K562 (cell line): Measurements from ENCODE around the gene MTO1. TPM values are rescaled to one million over a fixed set of nuclear protein-coding genes. Genes with fewer than 3 reads are reported as not detected.

Source experiments
- AFF1 ChIP-seq, 2 experiments: fragments of 450-650 bp; IDR thresholded peaks; 2 replicates each; pipeline ENCODE4 v1.6.1; 2018; ENCODE audit warnings: mild to moderate bottlenecking in 2 of 2, low read depth in 1 of 2; ENCODE audit not compliant: partially characterized antibody in 2 of 2
- ARNT ChIP-seq, 2 experiments: fragments of 450-650 bp; IDR thresholded peaks; 2 replicates each; pipeline ENCODE4 v1.6.1; 2016; ENCODE audit warnings: mild to moderate bottlenecking in 1 of 2
- EP300 ChIP-seq: IDR thresholded peaks from 2 replicates; pipeline ENCODE4 v1.6.1; 2012; ENCODE audit warnings: low read length, improper control_type of control experiment
- FOXK2 ChIP-seq, 2 experiments: fragments of 450-650 bp; IDR thresholded peaks in 1 of 2; conservative IDR thresholded peaks in 1 of 2; 2 replicates each; pipeline ENCODE4 v1.6.1; 2016; ENCODE audit warnings: low read depth in 2 of 2, mild to moderate bottlenecking in 1 of 2
- FUS ChIP-seq: fragments of 200-400 bp; formaldehyde crosslinking; optimal IDR thresholded peaks from 2 replicates; pipeline ENCODE3; 2017; ENCODE audit warnings: low read depth, low read length
- HDAC2 ChIP-seq: fragments of 450-650 bp; IDR thresholded peaks from 2 replicates; pipeline ENCODE4 v1.6.1; 2016; ENCODE audit warnings: mild to moderate bottlenecking
- HNRNPL ChIP-seq: fragments of 200-400 bp; formaldehyde crosslinking; IDR thresholded peaks from 2 replicates; pipeline ENCODE4 v1.6.1; 2017; ENCODE audit warnings: low read depth, mild to moderate bottlenecking, low read length
- MEF2A ChIP-seq: IDR thresholded peaks from 2 replicates; pipeline ENCODE4 v1.6.1; 2011; ENCODE audit warnings: low read depth, mild to moderate bottlenecking, low read length, moderate library complexity; ENCODE audit not compliant: control insufficient read depth
- MTA3 ChIP-seq: fragments of 450-650 bp; formaldehyde crosslinking; IDR thresholded peaks from 2 replicates; pipeline ENCODE4 v1.6.1; 2017; ENCODE audit warnings: mild to moderate bottlenecking, borderline replicate concordance
- NFIX ChIP-seq: fragments of 250-450 bp; sonication (Bioruptor Pico); IDR thresholded peaks from 2 replicates; pipeline ENCODE4 v1.4.0; 2020; ENCODE audit warnings: low read depth, mild to moderate bottlenecking, moderate library complexity
- PTTG1 ChIP-seq: fragments of 450-650 bp; IDR thresholded peaks from 2 replicates; pipeline ENCODE4 v1.6.1; 2016; ENCODE audit warnings: low read depth, mild to moderate bottlenecking, missing genetic modification characterization, missing compliant biosample characterization
- RBM39 ChIP-seq: fragments of 200-400 bp; formaldehyde crosslinking; optimal IDR thresholded peaks from 2 replicates; pipeline ENCODE3; 2018; ENCODE audit warnings: low read depth, low read length
- SIX5 ChIP-seq, 2 experiments: IDR thresholded peaks; 2 replicates each; pipeline ENCODE4 v1.6.1; 2011; ENCODE audit warnings: low read length in 2 of 2, borderline replicate concordance in 1 of 2, low read depth in 1 of 2, mild to moderate bottlenecking in 1 of 2, moderate library complexity in 1 of 2; ENCODE audit not compliant: insufficient read depth in 1 of 2
- SNIP1 ChIP-seq: fragments of 450-650 bp; IDR thresholded peaks from 2 replicates; pipeline ENCODE4 v1.7.1; 2017; ENCODE audit warnings: low read depth, mild to moderate bottlenecking
- TGIF2 ChIP-seq: sonication (generic); formaldehyde crosslinking; IDR thresholded peaks from 2 replicates; pipeline ENCODE4 v1.8.1; 2022; ENCODE audit warnings: mild to moderate bottlenecking, missing genetic modification reagents, moderate library complexity
- THAP12 ChIP-seq: fragments of 250-450 bp; sonication (Bioruptor Pico); IDR thresholded peaks from 2 replicates; pipeline ENCODE4 v1.9.0; 2021; ENCODE audit warnings: mild to moderate bottlenecking, inconsistent platforms
- ZFP36 ChIP-seq: fragments of 150-350 bp; IDR thresholded peaks from 2 replicates; pipeline ENCODE4 v1.6.1; 2018; ENCODE audit warnings: low read length, low read depth; ENCODE audit not compliant: partially characterized antibody
- ZFPM2 ChIP-seq: fragments of 250-450 bp; sonication (Bioruptor Pico); IDR thresholded peaks from 2 replicates; pipeline ENCODE4 v1.5.1; 2022; ENCODE audit warnings: mild to moderate bottlenecking
- ZNF224 ChIP-seq: sonication (generic); formaldehyde crosslinking; IDR thresholded peaks from 2 replicates; pipeline ENCODE4 v1.8.0; 2022; ENCODE audit warnings: mild to moderate bottlenecking, missing genetic modification reagents
- ZNF655 ChIP-seq: fragments of 250-450 bp; sonication (Bioruptor Pico); IDR thresholded peaks from 2 replicates; pipeline ENCODE4 v1.5.0; 2021
- ZNF766 ChIP-seq: fragments of 200-800 bp; sonication (Bioruptor generic); conservative IDR thresholded peaks from 2 replicates; pipeline ENCODE4 v1.6.1; 2016; ENCODE audit warnings: missing genetic modification characterization, missing compliant biosample characterization
- polyA plus RNA-seq, 8 experiments: library from polyadenylated mRNA; depleted of rRNA in 4 of 8; stranded (reverse) in 5 of 8; unstranded in 3 of 8; fragments of >200 nt; fragmentation: Nextera tagmentation in 2 of 8; fragmentation: Illumina TruSeq in 1 of 8; extraction: Ambion mirVana in 2 of 8; extraction: Trizol in 1 of 8; gene quantifications; 2 replicates each; pipeline versions ENCODE4 v1.2.1 to v1.2.3, GENCODE V29; 2011 to 2014; ENCODE audit warnings: inconsistent platforms in 1 of 8, missing spikeins in 1 of 8
- total RNA-seq, 7 experiments: library from RNA; depleted of rRNA in 6 of 7; stranded (reverse); fragments of >200 nt in 6 of 7; fragmentation: Illumina TruSeq in 2 of 7; extraction: Trizol in 2 of 7; gene quantifications; 2 replicates each; pipeline versions ENCODE4 v1.2.1 to v1.2.3, GENCODE V29; 2011 to 2021; ENCODE audit warnings: low replicate concordance in 1 of 7

MTO1 gene
- total and polyA plus RNA-seq, 9 of the 15 experiments (the other 6 are each of a cell fraction or from before 2014, with no cell fraction given) = 33.4 to 62.3 (median 50.6) TPM

GRCh38 chr6:73523434-73524123 lies 62.0 kb downstream of the MTO1 start (continued):
- peak; percentile 73; the same call in 1 of the 2 replicates for TF ChIP-seq THAP12 (CRISPR knock-in tag)
- TF ChIP-seq RBM39 = no peak
- TF ChIP-seq ZNF224 = no peak
- TF ChIP-seq FUS = peak; percentile 38
- no peak for TF ChIP-seq SIX5 (IDR thresholded peaks at IDR 0.05; ENCODE audit: borderline replicate concordance in 1 of 2, insufficient read depth in 1 of 2, low read depth in 1 of 2, low read length in 2 of 2)
- no peak for TF ChIP-seq ZFPM2
- TF ChIP-seq ARNT (IDR thresholded peaks at IDR 0.05) = no peak
- TF ChIP-seq EP300 = no peak
- TF ChIP-seq HDAC2 = no peak
- TF ChIP-seq ZNF655 = no peak
- TF ChIP-seq MTA3 = peak; percentile 76; the same call in 1 of the 2 replicates
- no peak for TF ChIP-seq ZFP36
- TF ChIP-seq NFIX (CRISPR knock-in tag) = no peak
- peak; percentile 82 for TF ChIP-seq HNRNPL
- TF ChIP-seq FOXK2 (conservative IDR thresholded peaks at IDR 0.05 in 1 of 2, IDR thresholded peaks at IDR 0.05 in 1 of 2; ENCODE audit: low read depth in 2 of 2) = no peak; a peak in 1 of 4 replicates
- peak; percentile 1; the same call in 1 of the 2 replicates for TF ChIP-seq MEF2A
- TF ChIP-seq AFF1 (IDR thresholded peaks at IDR 0.05; ENCODE audit: low read depth in 1 of 2, partially characterized antibody in 2 of 2) = peak in 1 of 2 experiments; percentile 20
- TF ChIP-seq ZNF766 (CRISPR knock-in tag) = 0 out of 2 replicates have a peak, but pooled peaks have one; percentile 36
- peak; percentile 73; the same call in 1 of the 2 replicates for TF ChIP-seq SNIP1
- TF ChIP-seq PTTG1 (tag) = no peak
- no peak for TF ChIP-seq TGIF2 (CRISPR knock-in tag)
